Neural cell (in vitro differentiated cells): ENCODE measurements around the gene SLC17A7. TPM values are rescaled to one million over a fixed set of nuclear protein-coding genes. Genes with fewer than 3 reads are reported as not detected.

Source experiments
- H2AFZ ChIP-seq: fragments of 200-600, 300-800 bp; sonication (generic), shearing (Covaris generic); 2 replicates; pipeline ENCODE4 v1.6.0; 2014; ENCODE audit warnings: low read depth, mild to moderate bottlenecking, antibody characterized with exemption, low read length, moderate library complexity
- H3F3A ChIP-seq: fragments of 200-600 bp; shearing (Covaris generic); 2 replicates; pipeline ENCODE4 v1.6.1; 2016; ENCODE audit warnings: mild to moderate bottlenecking, moderate library complexity, mixed read lengths, antibody characterized with exemption, low read length; ENCODE audit not compliant: insufficient read depth, poor library complexity, severe bottlenecking
- H3K27ac ChIP-seq: fragments of 200-600, 300-800 bp; sonication (generic), shearing (Covaris generic); 2 replicates; pipeline ENCODE4 v1.5.1; 2014; ENCODE audit warnings: mild to moderate bottlenecking, low read length, moderate library complexity
- H3K27me3 ChIP-seq: fragments of 300-800, 200-600 bp; sonication (generic), shearing (Covaris generic); 2 replicates; pipeline ENCODE4 v1.6.0; 2014; ENCODE audit warnings: mild to moderate bottlenecking, low read depth, low read length, moderate library complexity; ENCODE audit not compliant: insufficient read depth
- H3K36me3 ChIP-seq: fragments of 300-800, 200-600 bp; sonication (generic), shearing (Covaris generic); 2 replicates; pipeline ENCODE4 v1.5.1; 2014; ENCODE audit warnings: mild to moderate bottlenecking, antibody characterized with exemption, low read length, moderate library complexity; ENCODE audit not compliant: insufficient read depth
- H3K4me2 ChIP-seq: fragments of 300-800, 200-600 bp; sonication (generic), shearing (Covaris generic); 2 replicates; pipeline ENCODE4 v1.6.0; 2014; ENCODE audit warnings: mild to moderate bottlenecking, low read length
- H3K4me3 ChIP-seq: fragments of 300-800, 200-600 bp; sonication (generic), shearing (Covaris generic); 2 replicates; pipeline ENCODE4 v1.5.1; 2014; ENCODE audit warnings: mild to moderate bottlenecking, low read length, moderate library complexity
- H3K79me2 ChIP-seq: fragments of 200-600 bp; shearing (Covaris generic); replicated peaks from 2 replicates; pipeline ENCODE4 v1.6.0; 2014; ENCODE audit warnings: mild to moderate bottlenecking, low read length, moderate library complexity; ENCODE audit not compliant: insufficient read depth
- H3K9ac ChIP-seq: fragments of 300-800, 200-600 bp; sonication (generic), shearing (Covaris generic); 2 replicates; pipeline ENCODE4 v1.6.1; 2016; ENCODE audit warnings: mild to moderate bottlenecking, low read length, mixed read lengths
- H3K9me2 ChIP-seq: fragments of 200-600 bp; shearing (Covaris generic); 2 replicates; pipeline ENCODE4 v1.6.1; 2016; ENCODE audit warnings: mild to moderate bottlenecking, low read length, mixed read lengths; ENCODE audit not compliant: insufficient read depth
- H3K9me3 ChIP-seq: fragments of 200-600, 300-800 bp; sonication (generic), shearing (Covaris generic); 2 replicates; pipeline ENCODE4 v1.6.1; 2016; ENCODE audit warnings: mild to moderate bottlenecking, mixed run types, low read length, moderate library complexity, mixed read lengths
- H4K20me1 ChIP-seq: fragments of 200-600 bp; shearing (Covaris generic); 2 replicates; pipeline ENCODE4 v1.6.1; 2016; ENCODE audit warnings: mild to moderate bottlenecking, mixed run types; ENCODE audit not compliant: insufficient read depth
- CTCF ChIP-seq: fragments of 450-650 bp; IDR thresholded peaks from 2 replicates; pipeline ENCODE4 v1.5.1; 2014; ENCODE audit warnings: antibody characterized with exemption, mild to moderate bottlenecking, moderate library complexity; ENCODE audit not compliant: poor library complexity, severe bottlenecking
- EP300 ChIP-seq: fragments of 450-650 bp; conservative IDR thresholded peaks from 2 replicates; pipeline ENCODE4 v1.6.1; 2014; ENCODE audit warnings: antibody characterized with exemption, mild to moderate bottlenecking, moderate library complexity; ENCODE audit not compliant: poor library complexity, severe bottlenecking
- EZH2 ChIP-seq: fragments of 200-600, 300-800 bp; shearing (Covaris generic), sonication (generic); IDR thresholded peaks from 2 replicates; pipeline ENCODE4 v1.6.1; 2014; ENCODE audit warnings: antibody characterized with exemption, low read length, borderline replicate concordance, mild to moderate bottlenecking; ENCODE audit not compliant: insufficient read depth, poor library complexity, severe bottlenecking
- MXI1 ChIP-seq: fragments of 450-650 bp; conservative IDR thresholded peaks from 2 replicates; pipeline ENCODE4 v1.6.1; 2014; ENCODE audit warnings: antibody characterized with exemption, mild to moderate bottlenecking; ENCODE audit not compliant: poor library complexity, severe bottlenecking
- POLR2AphosphoS5 ChIP-seq: IDR thresholded peaks from 2 replicates; pipeline ENCODE4 v1.6.1; 2012
- RAD21 ChIP-seq: fragments of 450-650 bp; conservative IDR thresholded peaks from 2 replicates; pipeline ENCODE4 v1.6.1; 2014; ENCODE audit warnings: antibody characterized with exemption, mild to moderate bottlenecking, moderate library complexity
- REST ChIP-seq: IDR thresholded peaks from 2 replicates; pipeline ENCODE4 v1.6.1; 2012; ENCODE audit warnings: borderline replicate concordance
- SMC3 ChIP-seq: fragments of 450-650 bp; conservative IDR thresholded peaks from 2 replicates; pipeline ENCODE4 v1.6.1; 2014; ENCODE audit warnings: antibody characterized with exemption, mild to moderate bottlenecking, moderate library complexity; ENCODE audit not compliant: poor library complexity
- TAF1 ChIP-seq: IDR thresholded peaks from 2 replicates; pipeline ENCODE4 v1.6.1; 2012; ENCODE audit warnings: low read depth
- polyA plus RNA-seq: library from polyadenylated mRNA; depleted of rRNA; stranded (reverse); fragments of >200 nt; gene quantifications from 2 replicates; pipeline ENCODE4 v1.2.3, GENCODE V29; 2014

Gene SLC17A7
- polyA plus RNA-seq, 1 donor from 2014 or later, result 0.07 TPM

- H3K4me2 ChIP-seq, result no peak overlapping the region
- no peak overlapping the region for H2AFZ ChIP-seq
- H3K36me3 ChIP-seq, result no peaks in the 10 kb centered on the region
- H3K27me3 ChIP-seq, result peaks cover 73% of the 10 kb centered on the region
- no peaks in the 10 kb centered on the region for H3F3A ChIP-seq
- H3K79me2 ChIP-seq, result no peaks in the 10 kb centered on the region
- TF ChIP-seq EZH2 (no peak), REST (no peak), EP300 (no peak), MXI1 (no peak), CTCF (no peak), TAF1 (no peak), RAD21 (no peak), SMC3 (no peak), POLR2AphosphoS5 (no peak)
- no peaks in the 10 kb centered on the region for H3K9me3 ChIP-seq
- H3K27ac ChIP-seq, result no peak overlapping the region
- no peak overlapping the region for H3K4me3 ChIP-seq
- no peak overlapping the region for H3K9ac ChIP-seq
- H4K20me1 ChIP-seq, result no peaks in the 10 kb centered on the region
- H3K9me2 ChIP-seq, result no peaks in the 10 kb centered on the region
Measured at GRCh38 chr19:49425922-49426592, 15.3 kb downstream of the SLC17A7 start.

GRCh38 chr19:49425178-49425577, 16.1 kb downstream of the SLC17A7 start, which contains the start of gene GFY:
Gene GFY (plus strand): TSS chr19:49425388. CDS start chr19:49426431, 1,043 bp downstream.
- Histone ChIP-seq H4K20me1 (no peaks in the 10 kb centered on the region), H3K79me2 (no peaks in the 10 kb centered on the region), H2AFZ (no peak within 1 kb of the TSS), H3K4me2 (no peak within 1 kb of the TSS), H3K27ac (no peak within 1 kb of the TSS), H3K9me2 (no peaks in the 10 kb centered on the region), H3K9me3 (no peaks in the 10 kb centered on the region), H3K27me3 (peaks cover 82% of the 10 kb centered on the region), H3K36me3 (no peaks in the 10 kb centered on the region), H3K9ac (no peak within 1 kb of the TSS), H3K4me3 (no peak within 1 kb of the TSS), H3F3A (no peaks in the 10 kb centered on the region)
- TF ChIP-seq EP300 (no peak), RAD21 (no peak), REST (no peak), EZH2 (no peak), TAF1 (no peak), MXI1 (no peak)
